Ureter (tissue), 1 donor: ENCODE results near the gene HOXB2. TPM values are rescaled to one million over a fixed set of nuclear protein-coding genes. Genes with fewer than 3 reads are reported as not detected.
A peak's percentile ranks its signal among the peaks of the same experiment; 100 is the strongest.

Experiments
- DNase-seq: peaks from one replicate; pipeline ENCODE4 v3.0.0-alpha.2; 2020; ENCODE audit warnings: low spot score
- total RNA-seq: library from RNA; stranded (reverse); gene quantifications from one replicate; pipeline ENCODE4 v1.2.4, GENCODE V29; 2023
- donor health status: DM: yes; HTN: yes; CAD: no.

The HOXB2 gene
- 50.7 TPM for total RNA-seq

DNA sequence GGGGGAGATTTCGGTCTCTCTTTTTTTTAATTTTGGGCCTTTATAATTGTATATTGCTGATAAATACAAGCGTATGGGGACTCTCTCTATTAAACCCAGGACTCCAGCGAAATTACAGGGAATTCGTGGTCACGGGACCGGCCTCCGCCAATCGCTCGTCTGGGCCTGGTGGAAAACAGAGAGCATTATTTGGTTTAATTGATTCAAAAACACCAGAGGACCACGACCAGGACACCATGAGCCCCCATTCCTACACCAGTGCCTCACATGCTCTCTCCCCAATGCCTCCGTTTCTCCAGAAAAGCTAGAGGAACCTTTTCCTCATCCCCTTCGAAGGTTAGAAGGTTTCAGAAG is at the start of gene HOXB2:
HOXB2 (minus strand) TSS at position 88 of the 354 bp plus-strand sequence. CDS start 198 bp downstream, outside the sequence.
- no peak for DNase-seq

DNA sequence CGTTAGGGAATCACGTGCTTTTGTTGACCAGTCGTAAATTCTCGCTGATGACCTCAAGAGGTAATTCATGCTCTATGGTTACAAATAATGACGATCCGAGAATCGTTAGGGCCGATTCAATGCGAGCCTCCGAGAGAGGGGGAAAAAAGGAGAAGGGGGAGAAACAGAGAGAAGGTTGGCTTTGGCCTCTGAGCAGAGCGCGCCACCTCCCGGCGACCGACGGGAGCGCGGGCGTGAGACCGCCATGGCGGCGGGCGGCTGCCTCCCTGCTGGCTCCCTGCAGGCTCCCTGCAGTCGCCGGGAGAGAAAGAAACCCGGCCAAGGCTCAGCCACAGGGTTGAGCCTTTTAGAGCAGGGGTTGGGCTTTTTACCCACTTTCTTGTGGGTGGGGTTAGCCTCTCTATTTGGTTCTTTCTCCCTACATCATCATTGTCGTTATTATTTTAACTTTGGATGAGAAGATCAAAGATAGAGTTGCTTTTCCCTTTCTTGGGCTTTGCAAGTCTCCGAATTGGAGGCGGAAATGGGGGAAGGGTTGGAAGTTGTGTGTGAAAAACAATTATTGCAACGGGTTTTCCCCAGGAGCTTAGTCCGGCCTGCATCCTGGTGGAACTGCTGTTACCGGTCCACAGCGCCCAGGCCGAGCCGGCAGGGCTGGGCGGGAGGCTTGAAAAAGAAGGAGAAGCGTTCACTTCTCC is 49.1 kb upstream of the HOXB2 start:
- peak; percentile 85 for DNase-seq

DNA sequence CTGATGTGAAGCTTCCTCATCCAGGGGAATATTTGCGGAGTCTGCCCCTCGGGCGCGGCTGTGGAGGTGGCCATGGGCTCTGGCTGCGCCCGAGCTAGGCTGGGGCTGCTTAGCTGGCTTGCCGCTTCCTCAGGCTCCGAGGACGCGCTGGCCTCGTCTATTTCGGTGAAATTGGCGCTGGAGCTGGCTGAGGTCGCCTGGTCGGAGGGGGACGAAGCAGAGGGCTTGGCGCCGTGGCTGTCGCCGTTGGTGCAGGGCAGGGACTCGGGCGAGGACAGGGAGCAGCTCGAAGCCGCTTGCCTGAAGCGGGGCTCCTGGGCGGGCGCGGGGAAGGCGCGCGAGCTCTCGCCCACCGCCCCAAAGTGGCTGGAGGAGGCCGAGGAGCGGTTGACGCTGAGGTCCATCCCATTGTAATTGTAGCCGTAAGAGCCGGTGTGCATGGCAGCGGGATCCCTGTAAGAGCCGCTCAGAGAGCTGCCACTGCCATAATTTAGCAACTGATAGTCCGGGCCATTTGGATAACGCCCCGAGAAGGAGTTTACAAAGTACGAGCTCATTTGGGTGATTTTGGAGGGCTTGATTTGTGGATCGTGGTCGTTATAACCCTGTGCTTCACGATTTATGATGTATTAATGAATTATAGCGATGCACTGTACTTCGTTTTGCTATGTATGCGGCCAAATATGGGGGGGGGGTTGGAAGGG is 48.4 kb upstream of the HOXB2 start, which contains the start of gene HOXB5:
HOXB5 (minus strand) TSS at position 654 of the 704 bp plus-strand sequence; CDS start at position 557, 97 bp downstream.
- no peak for DNase-seq

GRCh38 chr17:48592577-48592976 is 47.7 kb upstream of the HOXB2 start:
- DNase-seq, result no peak

DNA sequence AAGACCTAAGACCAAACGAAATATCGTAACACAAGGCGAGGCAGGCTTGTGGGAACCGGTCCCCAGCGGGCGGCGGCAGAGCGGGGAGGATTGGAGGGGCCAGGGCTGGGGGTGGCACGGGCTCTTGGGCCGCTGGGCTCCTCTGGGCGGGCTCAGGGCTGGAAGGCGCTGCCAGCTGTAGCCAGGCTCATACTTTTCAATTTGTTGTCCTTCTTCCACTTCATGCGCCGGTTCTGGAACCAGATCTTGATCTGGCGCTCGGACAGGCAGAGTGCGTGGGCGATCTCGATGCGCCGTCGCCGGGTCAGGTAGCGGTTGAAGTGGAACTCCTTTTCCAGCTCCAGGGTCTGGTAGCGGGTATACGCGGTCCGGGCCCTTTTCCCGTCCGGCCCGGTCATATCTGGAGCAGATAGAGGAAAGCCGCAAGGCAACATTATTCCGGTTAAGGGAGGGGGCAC is 47.2 kb upstream of the HOXB2 start:
- no peak for DNase-seq

- DNase-seq, result no peak
Measured at GRCh38 chr17:48591255-48592056, 46.5 kb upstream of the HOXB2 start.

DNA sequence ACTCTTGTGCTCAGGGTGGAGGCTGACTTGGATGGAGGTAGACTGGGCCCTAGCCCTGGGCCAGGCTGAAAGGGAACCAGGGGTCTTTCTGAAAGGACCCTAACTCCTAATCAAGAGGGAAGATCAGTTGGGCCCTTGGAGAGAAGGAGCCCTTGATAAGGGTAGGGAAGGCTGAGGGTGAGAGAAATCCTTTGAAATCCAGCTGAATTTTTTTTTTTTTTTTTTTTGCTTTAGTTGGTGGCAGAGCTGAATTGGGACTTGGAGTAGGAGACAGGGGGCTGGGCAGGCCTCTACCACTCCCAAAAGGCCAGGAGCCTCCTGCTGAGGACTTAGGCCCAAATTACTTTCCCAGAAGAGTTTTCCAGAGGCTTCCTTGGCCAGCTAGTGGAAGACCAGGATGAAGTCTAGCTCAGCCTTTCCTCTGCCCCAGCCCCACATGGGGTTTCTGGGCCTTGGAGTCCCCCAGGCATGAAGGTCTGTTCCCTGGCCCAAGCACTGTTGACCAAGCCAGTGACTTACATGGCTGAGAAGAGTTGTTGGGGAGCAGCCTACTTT is 45.8 kb upstream of the HOXB2 start:
- DNase-seq, result no peak

DNA sequence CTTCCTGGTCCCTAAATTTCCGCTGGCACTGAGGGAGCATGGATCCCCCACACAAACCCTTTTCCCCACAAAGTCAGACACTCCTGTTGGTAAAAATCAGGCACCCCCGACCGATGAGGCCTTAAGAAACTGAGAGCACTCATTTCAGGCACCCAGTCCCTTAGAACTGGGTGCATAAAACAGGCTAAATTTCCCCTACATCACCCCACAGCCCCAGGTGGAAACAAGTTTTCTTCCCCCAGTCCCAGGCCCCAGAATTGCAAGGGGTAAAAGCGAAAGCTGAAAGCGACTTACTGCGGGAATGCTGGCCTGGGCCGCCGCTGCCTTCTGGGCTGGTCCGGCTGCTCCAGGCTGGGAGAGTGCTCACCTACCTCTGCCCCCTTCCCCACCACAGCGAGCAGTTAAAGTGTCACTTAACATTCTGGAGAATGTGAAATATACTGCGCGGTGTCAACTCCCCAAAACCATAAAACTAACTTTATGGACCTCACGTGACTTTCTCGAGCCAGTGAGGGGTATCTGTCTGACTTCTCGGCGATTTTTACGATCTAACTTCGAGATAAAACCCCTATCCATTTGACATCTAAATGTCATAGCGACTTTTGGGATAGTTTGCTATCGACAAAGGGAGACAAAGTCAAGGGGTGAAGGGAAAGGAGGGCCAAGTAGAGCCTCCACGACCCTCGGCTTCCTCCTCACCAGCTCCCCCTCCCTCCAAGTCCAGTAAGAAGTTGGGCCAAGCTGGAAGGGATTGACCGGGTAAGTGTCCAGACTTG is 45.1 kb upstream of the HOXB2 start, which contains the start of gene HOXB3:
HOXB3 (minus strand) TSS at position 411 of the 776 bp plus-strand sequence. CDS start 37,767 bp downstream, outside the sequence.
- DNase-seq, result peak; percentile 50

DNA sequence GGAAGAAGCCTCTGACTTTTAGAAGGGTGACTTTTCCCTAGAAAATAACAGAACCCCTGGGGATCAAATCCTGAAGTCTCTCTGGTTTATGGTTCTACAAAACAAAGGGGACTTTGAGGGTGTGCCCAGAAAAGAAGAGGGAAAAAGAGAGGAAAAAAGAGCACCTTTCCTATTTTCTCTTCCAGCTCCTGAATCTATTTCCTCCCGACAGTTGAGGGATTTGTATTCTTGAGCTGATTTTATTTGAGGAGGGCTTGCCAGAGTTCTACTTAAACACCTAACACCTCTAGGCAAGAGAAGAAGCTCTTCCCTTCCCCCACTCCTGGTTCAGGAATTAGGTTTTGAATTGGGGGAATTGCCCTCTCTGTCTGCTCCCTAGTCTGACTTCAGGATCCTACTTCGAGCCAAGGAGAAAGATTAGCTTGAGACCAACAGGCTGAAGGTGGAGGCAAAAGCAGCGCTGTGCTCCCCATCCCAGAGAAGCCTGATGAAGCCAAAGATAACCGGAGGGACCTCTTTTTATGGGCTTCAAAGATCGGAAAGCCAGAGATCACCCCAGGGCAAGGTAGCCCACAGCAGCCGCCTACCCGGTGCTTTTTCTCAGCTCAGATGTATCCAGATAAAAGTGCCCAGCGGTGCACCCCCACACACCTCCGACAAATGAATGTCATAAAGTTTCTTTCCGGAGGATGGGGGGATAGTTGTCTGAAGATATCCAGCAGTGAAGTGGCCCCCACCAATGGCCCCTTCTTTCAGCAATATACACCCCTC is 44.3 kb upstream of the HOXB2 start:
- DNase-seq, result no peak

- DNase-seq, result no peak
Measured at GRCh38 chr17:48588528-48588927, 43.6 kb upstream of the HOXB2 start.

- DNase-seq, result no peak
Measured at GRCh38 chr17:48588074-48588415, 43.1 kb upstream of the HOXB2 start.

DNA sequence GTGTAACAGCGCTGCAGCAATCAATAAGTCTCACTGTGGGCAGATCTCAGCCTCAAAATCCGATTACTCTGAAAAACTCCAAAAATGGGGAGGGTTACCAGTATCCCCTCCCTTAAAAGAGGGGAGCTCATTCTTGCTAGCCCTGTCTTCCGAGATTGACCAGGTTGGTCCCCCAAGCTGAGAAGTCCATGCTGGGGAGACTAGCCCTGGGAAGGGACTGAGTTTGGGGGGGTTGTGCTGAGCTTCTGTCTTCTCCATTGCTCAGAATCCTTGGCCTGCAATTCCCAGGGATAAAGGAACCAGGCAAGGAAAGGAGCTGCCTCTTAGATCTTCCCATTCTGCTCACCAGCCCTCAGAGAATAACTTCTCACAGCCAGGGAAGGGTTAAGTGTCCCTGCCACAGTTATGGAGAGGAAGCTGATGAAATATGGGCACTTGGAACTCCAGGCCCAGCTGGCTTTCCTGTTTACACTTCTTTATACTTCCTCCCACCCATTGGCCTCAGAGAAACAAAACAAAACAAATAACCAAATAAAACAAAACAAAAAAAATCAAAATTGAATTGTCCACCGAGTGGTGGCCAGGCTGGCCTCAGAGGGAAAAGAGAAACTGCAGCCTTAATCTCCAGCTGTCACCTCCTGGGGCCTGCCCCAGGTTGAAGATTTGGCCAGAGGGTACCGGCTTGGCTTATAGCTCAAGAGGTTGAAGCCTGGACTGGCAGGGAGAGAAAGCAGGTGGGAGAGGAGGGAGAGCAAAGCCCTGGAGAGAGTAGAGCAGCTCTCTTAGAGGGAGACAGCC is 42.6 kb upstream of the HOXB2 start:
- no peak for DNase-seq

DNA sequence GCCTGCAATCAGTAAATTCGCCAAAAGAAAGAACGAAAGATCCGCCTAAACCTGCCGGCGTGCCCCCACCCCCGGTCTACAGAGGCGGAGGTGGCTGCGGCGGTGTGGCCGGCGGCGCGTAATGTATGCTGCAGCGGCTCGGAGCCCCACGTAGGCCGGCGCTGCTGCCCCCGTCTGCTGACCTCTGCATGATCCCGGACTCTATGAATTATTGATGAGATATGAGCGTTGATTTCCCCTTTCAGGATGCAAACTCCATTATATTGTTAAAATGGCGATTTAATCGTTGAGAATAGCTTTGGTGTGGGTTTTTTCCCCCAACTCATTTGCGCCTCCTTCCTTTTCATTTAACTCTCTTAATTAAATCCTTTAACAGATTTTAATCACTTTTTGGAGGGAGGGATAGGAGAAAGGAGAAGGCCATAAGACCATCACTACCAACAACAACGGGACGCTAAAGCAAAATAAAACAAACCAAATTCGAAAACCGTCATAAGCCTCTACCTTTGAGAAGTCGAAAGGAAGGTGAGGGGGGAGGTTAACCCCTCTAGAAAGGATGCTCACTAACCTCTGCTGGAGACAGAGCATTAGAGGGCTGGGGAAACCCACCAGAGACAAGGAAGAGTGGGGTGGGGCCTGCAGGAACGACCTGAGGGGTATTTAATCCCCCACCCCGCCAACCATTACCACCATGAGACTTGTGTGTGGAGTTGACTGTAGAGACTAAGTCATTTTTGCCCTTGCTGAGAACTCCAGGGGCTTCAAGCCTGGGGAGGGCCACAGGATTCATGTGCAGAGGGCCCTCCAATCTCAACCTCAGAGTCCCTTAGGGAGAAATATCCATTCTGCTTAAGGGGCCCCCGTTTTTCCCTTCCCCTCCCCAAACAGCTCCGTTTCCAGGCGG is 41.7 kb upstream of the HOXB2 start:
- DNase-seq, result no peak

DNA sequence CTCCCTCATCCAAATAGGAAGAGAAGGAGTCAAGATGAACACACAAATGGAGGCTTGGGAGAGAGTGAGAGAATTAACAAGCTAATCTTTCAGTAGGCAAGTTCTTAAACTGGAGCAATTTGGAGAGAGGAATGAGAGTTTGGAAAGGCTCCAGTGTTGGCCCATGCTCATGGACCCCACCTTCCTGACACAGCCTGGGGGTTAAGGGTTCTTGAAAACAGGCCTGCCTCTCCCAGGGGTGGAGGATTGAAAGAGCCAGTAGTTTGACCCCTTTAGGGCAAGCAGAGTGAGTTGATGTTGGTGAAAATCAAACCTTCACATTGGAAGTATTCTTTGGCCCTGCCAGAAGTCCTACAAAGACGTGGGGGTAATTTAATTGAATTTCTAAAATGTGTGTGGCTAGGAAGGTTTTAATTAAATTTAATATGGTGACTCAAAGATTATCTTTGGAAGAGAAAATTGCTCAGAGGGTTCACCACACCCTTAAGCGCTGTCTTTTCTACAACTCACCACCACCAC is 39.4 kb upstream of the HOXB2 start:
- no peak for DNase-seq

DNA sequence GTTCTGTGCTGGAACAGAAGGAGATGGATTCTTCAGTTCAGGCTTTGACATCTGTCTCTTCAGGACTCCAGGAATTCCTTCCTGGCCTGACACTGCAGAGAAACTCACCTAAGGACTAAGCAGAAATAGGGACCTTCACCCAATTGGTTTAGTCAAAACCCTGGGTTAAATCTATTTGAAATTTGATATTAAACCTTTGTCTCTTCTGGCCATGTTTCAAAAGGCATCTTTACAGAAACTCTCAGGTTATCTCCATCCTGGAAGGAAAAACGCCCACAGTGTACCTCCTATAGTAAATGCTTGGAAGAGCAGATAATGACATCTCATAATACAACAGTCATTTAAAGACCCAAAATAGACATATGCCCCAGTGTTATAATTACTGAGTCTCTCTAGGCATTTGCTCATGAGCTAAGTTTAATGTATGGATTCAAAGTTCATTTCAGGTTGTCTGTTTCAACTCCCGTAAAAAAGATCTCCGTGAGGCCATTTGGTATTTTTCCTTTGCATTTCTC is 38.9 kb upstream of the HOXB2 start:
- DNase-seq, result no peak

DNA sequence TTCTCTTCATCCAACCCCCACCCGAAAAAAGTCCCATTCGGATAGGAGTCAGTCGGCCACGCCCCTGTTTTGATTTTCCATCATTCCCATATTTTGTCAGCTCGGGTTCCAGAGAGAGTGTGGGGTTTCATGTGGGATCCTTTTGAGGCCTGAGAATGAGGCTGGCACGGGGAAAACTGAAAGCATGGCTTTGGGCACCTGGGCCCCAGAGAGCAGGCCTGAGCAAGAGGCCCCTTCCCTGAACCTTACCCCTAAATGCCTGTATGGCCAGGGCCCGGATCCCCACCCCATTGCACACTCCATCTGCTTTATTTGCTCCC is 37.8 kb upstream of the HOXB2 start:
- DNase-seq, result no peak

- DNase-seq, result no peak
Measured at GRCh38 chr17:48579760-48580554, 35.0 kb upstream of the HOXB2 start.

GRCh38 chr17:48579471-48579759 is 34.5 kb upstream of the HOXB2 start:
- DNase-seq, result no peak
